ENCODE data around the gene EPB41L4A. TPM values are rescaled to one million over a fixed set of nuclear protein-coding genes. Genes with fewer than 3 reads are reported as not detected.

Gene EPB41L4A
- total RNA-seq, 2 donors from 2014 or later, result 0.27 TPM; not detected in 1

DNA sequence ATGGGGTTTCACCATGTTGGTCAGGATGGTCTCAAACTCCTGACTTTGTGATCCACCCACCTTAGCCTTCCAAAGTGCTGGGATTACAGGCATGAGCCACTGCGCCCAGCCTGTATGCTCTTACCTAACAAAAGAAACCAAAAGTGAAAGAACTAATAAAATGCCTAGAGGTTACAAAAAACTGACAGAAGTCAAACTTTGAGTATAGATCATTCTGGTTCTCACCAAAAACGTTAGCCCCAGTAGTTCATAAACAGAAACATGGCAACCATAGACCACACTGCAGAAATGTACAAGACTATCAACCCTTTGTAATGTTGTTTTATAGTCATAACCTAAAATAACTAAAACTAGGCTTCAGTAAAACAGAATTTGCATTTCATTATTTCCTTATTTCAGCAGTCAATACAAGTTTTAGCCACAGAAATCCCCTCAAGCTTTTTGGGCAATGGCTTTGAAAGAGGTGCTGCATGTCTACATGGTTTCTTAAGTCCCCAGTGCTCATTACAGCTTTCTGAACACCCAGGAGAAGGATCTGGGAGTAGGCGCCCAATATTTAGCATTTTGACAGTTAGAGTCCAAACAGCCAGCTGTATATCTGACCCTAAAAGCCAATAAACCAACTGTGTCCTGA, 72.5 kb downstream of the EPB41L4A start:
- Mint-ChIP-seq H3K36me3 (no peaks in the 10 kb centered on the region), H3K9me3 (no peaks in the 10 kb centered on the region), H3K27ac (no peak overlapping the region)
- DNase-seq (ENCODE audit: low spot score in 2 of 2) (no peak), ATAC-seq (no peak)

DNA sequence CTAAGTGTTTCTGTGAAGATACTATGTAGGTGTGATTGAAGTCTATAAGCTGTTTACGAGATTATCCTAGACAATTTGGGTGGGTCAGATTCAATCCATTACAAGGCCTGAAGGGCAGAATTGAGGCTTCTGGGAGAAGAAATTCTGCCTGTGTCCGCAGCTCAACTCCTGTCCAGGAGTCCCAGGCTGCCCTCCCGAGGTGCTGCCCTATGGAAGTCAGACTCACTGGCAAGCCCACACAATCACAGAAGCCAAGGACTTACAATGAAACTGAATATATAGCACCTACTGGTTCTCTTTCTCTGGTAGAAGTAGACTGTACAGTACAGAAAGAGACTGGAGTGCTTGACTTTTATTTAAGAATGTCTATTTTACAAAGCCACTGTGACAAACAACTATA, 74.5 kb downstream of the EPB41L4A start:
- H3K27ac Mint-ChIP-seq, result no peak overlapping the region
- no peaks in the 10 kb centered on the region for H3K9me3 Mint-ChIP-seq
- no peaks in the 10 kb centered on the region for H3K36me3 Mint-ChIP-seq
- DNase-seq (ENCODE audit: low spot score in 2 of 2), result no peak
- no peak for ATAC-seq

DNA sequence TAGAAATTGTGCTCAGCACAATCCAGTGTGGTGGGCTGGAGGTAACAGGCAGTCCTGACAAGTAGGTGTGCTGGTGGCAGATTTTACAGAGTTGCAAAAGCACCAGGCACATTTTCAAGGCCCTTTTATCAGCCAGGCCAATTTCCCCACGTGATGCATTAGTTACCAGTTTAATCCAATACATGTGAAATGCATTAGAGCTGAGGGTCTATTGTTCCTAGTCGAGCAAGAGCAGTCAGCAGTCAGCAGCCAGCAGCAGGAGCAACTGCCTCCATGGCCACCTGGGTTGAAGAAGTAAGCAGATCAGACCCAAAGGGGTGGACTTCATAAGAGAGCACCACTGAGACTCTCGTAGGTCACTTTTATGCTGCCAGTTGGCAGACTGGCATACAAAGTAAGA, 76.7 kb downstream of the EPB41L4A start:
- no peak for DNase-seq (ENCODE audit: low spot score in 2 of 2)
- Mint-ChIP-seq H3K27ac (no peak overlapping the region), H3K36me3 (no peaks in the 10 kb centered on the region), H3K9me3 (no peaks in the 10 kb centered on the region)
- no peak for ATAC-seq

DNA sequence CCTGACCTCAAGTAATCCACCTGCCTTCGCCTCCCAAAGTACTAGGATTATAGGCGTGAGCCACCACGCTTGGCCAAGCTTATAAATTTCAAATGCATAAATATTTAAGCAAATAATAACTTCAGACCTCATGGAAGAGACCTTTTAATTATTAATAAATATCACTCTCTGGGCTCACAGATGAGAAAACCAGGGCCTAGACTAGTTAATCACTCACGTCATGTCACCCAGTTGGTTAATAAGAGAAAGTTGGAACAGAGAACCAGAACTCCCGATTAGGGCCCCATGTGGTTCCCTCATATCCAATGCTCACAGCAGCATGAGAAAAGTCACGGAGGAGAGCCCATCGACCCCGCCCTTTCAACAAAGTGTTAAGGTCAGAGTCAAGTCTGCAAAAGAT, 79.3 kb downstream of the EPB41L4A start:
- Mint-ChIP-seq H3K27ac (no peak overlapping the region), H3K36me3 (no peaks in the 10 kb centered on the region), H3K9me3 (no peaks in the 10 kb centered on the region)
- ATAC-seq, result no peak
- no peak for DNase-seq (ENCODE audit: low spot score in 2 of 2)

DNA sequence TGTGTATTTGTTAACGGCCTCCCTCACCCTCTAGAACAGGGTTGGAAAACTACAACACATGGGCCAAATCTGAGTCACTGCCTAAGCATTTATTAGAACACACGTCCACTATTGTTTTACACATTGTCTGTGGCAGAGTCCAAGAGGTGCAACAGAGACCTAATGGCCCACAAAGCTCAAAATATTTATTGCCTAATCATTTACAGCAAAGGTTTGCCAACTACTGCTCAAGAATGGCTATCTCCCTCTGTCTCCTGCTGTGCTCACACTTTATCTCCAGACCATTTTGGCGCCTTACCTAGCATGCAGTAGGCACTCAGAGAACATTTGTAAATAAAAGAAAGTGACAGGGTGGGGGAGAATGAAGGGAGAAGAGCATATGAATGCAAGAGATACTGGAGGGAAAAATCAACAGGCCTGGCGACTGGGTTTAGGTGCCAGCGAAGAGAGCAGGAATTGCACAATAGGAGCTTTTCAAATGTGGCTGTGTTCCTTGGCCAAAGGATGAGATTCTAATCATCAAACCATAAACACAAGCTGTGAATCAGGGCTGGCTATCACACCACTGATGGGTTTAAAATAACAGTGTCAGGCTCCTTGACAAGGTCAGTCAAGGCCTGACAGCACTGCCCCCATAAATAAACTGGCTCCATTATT, 80.3 kb downstream of the EPB41L4A start:
- H3K36me3 Mint-ChIP-seq, result no peaks in the 10 kb centered on the region
- DNase-seq (ENCODE audit: low spot score in 2 of 2), result no peak
- ATAC-seq, result no peak
- no peaks in the 10 kb centered on the region for H3K9me3 Mint-ChIP-seq
- H3K27ac Mint-ChIP-seq, result no peak overlapping the region

DNA sequence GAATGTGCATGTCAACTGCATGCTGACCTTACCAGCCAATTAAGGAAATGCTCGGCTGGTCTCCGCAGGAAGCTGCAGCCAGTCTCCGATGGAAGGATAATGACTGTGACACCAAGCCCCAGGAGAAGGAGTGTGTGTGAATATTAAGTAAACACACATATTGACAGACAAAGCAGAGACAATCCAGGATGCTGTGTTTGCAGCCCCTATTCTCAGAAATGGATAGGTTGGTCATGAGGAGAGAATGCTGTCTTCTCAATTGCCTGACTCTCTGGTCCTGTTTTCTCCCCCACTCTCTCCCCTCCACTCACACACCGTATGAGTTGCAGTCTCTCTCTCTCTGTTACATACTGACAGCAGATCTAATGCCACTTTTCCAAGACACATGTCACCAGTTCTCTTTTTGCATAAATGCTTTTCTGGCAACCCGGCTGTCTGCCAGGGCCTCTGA, 85.7 kb downstream of the EPB41L4A start:
- DNase-seq (ENCODE audit: low spot score in 2 of 2) (no peak), ATAC-seq (no peak)
- no peaks in the 10 kb centered on the region for H3K9me3 Mint-ChIP-seq
- H3K27ac Mint-ChIP-seq, result no peak overlapping the region
- H3K36me3 Mint-ChIP-seq, result no peaks in the 10 kb centered on the region

DNA sequence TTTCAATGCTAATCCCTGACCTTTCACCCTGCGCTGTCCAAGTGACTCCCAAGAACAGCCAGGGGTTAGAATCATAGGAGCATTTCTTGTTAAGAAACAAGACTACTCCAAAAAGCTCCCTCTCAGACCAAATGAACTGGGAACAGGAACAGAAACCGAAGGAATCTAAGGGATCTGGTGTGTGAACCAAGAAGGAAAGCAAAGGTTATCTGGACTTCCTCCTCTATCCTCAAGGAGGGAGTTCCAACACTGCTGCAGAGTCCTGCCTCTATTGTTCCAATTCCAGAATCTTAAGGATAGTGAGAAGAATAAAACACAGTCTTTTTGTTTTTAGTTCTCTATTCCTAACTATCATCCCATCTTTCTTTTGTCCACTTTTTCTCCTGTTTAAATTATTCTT, 87.2 kb downstream of the EPB41L4A start:
- DNase-seq (ENCODE audit: low spot score in 2 of 2) (no peak), ATAC-seq (no peak)
- no peaks in the 10 kb centered on the region for H3K36me3 Mint-ChIP-seq
- no peaks in the 10 kb centered on the region for H3K9me3 Mint-ChIP-seq
- H3K27ac Mint-ChIP-seq, result no peak overlapping the region

DNA sequence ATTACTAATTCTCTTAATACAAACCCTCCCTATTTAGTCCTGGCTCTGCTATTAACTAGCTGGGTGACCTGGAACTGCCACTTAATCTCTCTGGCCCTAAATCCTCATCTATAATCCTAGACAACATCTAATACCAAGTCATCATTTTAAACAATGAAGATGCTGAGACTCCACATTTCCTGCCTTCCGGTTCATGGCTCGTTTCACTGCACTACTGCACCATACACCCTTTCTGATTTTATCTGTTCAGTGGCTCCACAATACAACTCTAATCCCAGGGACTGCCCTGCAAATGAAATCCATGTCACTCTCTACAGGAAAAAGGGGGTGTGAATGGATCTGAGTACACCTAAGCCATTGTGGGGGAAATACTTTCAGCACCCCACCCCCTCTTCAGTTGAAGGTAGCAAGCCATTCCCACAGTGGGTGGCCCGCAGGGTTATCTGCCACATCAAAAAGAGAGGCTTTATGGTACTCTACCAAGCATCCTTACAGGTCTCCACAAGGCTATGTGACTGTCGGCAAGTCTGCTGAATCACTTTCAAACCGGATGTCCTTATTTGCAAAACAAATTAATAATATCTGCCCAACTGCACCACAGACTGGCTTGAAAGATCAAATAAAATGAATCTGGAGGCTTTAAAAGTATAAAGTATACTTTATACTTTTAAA, 89.5 kb downstream of the EPB41L4A start:
- no peaks in the 10 kb centered on the region for H3K36me3 Mint-ChIP-seq
- DNase-seq (ENCODE audit: low spot score in 2 of 2) (no peak), ATAC-seq (peak in 1 of 2 donors; percentile 64)
- H3K9me3 Mint-ChIP-seq, result peaks cover 0 to 4% of the 10 kb centered on the region in 2 donors
- no peak overlapping the region for H3K27ac Mint-ChIP-seq

DNA sequence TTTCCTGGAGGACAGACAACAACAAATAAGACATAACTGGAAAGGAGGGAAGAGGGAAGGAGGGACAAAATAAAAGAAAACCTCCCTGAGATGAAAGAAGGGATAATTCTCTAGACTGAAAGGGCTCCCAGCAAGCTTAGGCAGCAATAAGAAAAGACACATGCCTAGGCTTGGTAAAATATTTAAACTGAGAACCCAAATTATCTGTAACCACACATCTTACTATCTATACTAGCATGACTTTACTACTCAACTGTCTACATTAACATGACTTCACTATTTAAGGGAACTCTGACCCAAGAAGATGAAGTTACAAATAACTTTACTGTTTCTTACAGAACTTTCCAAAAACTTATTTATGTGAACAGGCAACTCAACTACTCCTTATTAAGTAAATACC, 95.9 kb downstream of the EPB41L4A start:
- H3K36me3 Mint-ChIP-seq, result no peaks in the 10 kb centered on the region
- ATAC-seq (no peak), DNase-seq (ENCODE audit: low spot score in 2 of 2) (no peak)
- no peak overlapping the region for H3K27ac Mint-ChIP-seq
- H3K9me3 Mint-ChIP-seq, result peaks cover 0 to 4% of the 10 kb centered on the region in 2 donors

DNA sequence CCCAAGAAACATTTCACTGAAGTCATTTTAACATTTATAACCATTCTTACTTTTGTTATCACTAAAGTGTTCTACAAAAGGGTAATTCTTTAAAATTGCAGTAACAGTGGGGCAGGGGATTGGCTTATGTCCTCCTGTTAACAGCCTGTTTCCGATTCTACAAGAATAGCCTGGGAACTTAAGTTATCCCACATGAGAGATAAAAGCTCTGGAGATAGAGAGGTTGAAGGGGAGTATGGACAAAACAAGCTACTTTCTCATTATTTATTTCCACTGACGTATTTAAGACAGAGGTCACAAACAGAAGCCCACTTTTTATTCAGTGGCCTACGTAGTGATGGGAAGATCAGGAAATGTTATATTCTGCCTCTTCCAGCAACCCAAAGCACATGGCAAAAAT, 98.7 kb downstream of the EPB41L4A start:
- no peaks in the 10 kb centered on the region for H3K9me3 Mint-ChIP-seq
- ATAC-seq, result no peak
- no peak for DNase-seq (ENCODE audit: low spot score in 2 of 2)
- H3K36me3 Mint-ChIP-seq, result no peaks in the 10 kb centered on the region
- H3K27ac Mint-ChIP-seq, result no peak overlapping the region

DNA sequence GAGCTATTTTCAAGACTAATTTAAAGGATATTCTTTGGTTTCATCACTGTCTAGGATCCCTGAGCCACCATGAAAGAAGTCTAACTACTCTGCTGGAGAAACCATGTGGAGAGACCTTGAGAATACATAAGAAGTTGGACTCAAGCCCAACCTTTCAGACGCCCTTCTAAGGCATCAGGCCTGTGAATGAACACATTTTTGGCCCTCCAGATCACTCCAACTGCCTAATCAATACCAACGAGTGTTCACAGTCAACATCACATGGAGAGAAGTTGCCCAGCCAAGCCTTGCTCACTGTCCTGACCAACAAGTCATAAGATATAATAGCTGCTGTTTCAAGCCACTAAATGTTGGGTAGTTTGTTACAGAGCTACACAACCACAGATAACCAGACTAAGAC, 100.7 kb downstream of the EPB41L4A start:
- H3K9me3 Mint-ChIP-seq, result no peaks in the 10 kb centered on the region
- no peaks in the 10 kb centered on the region for H3K36me3 Mint-ChIP-seq
- ATAC-seq (no peak), DNase-seq (ENCODE audit: low spot score in 2 of 2) (no peak)
- H3K27ac Mint-ChIP-seq, result no peak overlapping the region

DNA sequence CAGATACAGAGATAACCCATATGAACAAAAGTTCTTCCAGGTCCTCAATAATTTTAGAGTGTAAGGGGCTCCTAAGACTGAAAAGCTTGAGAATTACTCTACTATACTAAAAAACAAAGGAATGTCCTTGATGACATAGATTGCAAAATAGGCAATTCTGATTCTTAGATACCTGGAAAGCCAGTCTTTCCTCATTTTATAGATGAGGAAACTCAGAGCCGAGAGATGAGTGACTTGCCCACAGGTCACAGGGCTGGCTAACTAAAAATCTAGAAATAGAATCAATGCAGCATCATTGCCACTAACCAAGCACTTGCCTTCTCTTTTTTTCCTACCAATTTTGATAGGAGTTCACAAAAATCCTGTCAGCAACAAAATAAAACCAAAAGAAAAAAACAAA, 101.2 kb downstream of the EPB41L4A start:
- H3K27ac Mint-ChIP-seq, result no peak overlapping the region
- DNase-seq (ENCODE audit: low spot score in 2 of 2) (no peak), ATAC-seq (no peak)
- no peaks in the 10 kb centered on the region for H3K9me3 Mint-ChIP-seq
- H3K36me3 Mint-ChIP-seq, result no peaks in the 10 kb centered on the region

DNA sequence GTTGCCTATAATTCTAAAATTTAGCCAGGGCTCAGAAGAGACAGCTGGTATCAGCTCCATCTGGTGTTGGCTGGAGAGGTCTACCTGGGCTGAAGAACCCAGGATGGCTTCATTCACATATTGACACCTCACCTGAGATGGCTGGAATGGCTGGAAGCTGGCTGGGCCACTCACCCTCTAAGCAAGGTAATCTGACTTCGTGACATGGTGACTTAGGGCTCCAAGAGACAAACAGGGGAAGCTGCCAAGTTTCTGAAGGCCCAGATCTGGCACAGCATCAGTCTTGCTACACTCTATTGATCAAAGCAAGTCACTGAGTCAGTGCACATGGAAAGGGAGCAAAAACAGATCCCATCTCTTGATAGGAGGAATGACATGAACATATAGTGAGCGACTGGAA, 102.3 kb downstream of the EPB41L4A start:
- DNase-seq (ENCODE audit: low spot score in 2 of 2) (no peak), ATAC-seq (no peak)
- Mint-ChIP-seq H3K36me3 (no peaks in the 10 kb centered on the region), H3K9me3 (no peaks in the 10 kb centered on the region), H3K27ac (no peak overlapping the region)

DNA sequence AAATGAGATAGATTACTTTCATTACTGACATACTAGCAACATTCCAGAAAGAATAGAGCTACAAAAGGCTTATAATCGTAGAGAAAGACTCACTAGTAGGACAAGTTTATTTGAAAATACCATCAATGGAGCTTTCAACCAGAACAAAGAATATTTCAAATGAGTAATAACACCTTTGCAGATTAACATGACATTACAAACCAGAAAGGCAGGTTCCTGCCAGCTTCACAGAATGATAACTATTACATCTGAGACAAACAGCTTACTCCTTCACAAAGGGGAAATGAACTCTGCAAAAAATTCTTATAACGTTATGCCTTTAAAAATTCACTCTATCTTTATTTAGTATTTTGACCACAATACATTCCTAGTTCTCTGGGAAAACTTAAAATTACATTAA, 103.1 kb downstream of the EPB41L4A start:
- Mint-ChIP-seq H3K27ac (no peak overlapping the region), H3K9me3 (no peaks in the 10 kb centered on the region), H3K36me3 (no peaks in the 10 kb centered on the region)
- no peak for DNase-seq (ENCODE audit: low spot score in 2 of 2)
- no peak for ATAC-seq

DNA sequence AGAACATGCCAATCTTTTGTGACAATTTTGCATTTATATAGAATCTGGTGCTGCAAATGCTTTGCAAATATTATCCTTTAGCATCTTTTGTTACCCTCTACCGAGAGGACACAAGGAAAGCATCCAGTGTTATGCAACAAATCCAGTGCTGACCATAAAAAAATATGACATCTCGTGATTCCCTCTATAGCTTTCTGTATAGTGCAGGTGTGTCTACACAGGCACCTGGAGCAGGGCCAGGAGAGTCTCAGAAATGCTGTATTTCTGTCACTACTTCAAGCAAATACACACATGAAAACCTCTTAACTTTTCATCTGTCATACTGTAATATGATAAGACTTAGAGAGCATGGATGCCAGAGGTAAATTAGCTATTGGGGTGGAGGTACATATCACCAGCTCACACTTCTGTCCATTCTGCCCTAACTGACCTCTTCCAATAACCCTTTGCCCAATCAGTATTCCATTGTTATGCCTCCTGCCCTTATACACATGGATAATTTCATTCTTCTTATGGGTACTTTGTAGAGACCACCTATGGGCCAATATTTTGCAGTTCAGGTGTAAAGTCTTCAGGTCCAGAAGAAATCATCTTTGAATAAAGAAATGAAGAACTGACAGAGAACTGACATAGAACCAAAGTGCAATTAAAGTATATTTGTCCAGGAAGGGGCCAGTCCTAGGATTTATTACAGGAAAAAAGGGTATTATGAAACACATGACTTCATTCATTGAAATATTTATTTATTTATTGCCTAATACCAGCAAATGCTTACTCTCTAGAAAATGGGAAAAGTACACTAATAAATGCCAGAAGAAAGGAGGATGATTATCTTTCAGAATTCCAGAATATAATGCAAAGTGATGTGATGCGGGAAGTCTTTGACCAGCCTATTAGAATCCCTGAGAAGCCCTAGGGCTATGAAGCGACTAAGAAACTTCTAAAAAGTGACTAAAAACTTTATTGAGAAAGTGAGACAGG, 106.5 kb downstream of the EPB41L4A start:
- no peaks in the 10 kb centered on the region for H3K36me3 Mint-ChIP-seq
- no peaks in the 10 kb centered on the region for H3K9me3 Mint-ChIP-seq
- no peak for ATAC-seq

DNA sequence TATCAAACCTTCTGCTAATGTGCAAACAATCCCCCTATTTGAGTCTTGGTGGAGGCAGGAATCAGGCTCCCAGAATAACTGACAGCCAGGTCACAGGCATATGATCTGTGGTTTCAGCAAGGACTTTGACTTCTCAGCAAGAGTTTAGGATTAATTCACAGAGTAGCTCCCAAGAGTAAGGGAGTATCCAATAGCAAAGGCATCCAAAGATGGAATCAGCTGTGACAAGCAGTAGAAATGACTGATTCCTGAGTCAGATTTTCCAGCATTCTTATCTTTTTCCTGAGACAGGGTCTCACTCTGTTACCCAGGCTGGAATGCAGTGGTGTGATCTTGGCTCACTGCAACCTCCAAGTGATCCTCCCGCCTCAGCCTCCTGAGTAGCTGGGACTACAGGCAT, 108.3 kb downstream of the EPB41L4A start:
- Mint-ChIP-seq H3K36me3 (no peaks in the 10 kb centered on the region), H3K27ac (no peak overlapping the region), H3K9me3 (no peaks in the 10 kb centered on the region)
- ATAC-seq (no peak), DNase-seq (ENCODE audit: low spot score in 2 of 2) (no peak)

More for the DNA sequence above, 106.5 kb downstream of the EPB41L4A start:
- DNase-seq (ENCODE audit: low spot score in 2 of 2), result no peak
- no peak overlapping the region for H3K27ac Mint-ChIP-seq

DNA sequence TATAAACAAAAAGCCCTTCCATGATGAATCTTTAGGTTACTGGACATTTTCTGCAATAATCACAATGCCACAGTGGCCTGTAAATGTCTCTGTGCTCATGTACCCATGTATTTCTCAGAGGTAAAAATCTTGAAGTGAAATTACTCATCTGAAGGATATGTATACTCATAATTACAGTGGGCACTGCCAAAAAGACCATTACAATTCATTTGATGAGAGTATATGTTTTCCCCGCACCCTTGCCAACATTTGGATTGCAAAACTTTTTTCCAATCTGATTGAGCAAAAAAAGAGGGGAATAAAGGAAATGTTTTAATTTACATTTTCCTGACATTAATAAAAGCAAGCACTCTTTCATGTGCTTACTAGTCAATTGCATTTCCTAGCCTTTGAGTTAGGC, 110.5 kb downstream of the EPB41L4A start:
- DNase-seq (ENCODE audit: low spot score in 2 of 2) (no peak), ATAC-seq (no peak)
- no peak overlapping the region for H3K27ac Mint-ChIP-seq
- H3K36me3 Mint-ChIP-seq, result no peaks in the 10 kb centered on the region
- no peaks in the 10 kb centered on the region for H3K9me3 Mint-ChIP-seq

Data from activated naive CD4-positive, alpha-beta T cell treated with anti-CD3 and anti-CD28 coated beads, Interleukin-2, amount 50 U/mL, for 72 hours (primary cell).